GM19438 (cell line): Measurements from ENCODE around the gene CPNE2.
"Not testable (repeated sequence)": the region's sequence is repeated elsewhere in the genome, so short reads cannot be mapped to it uniquely, and the experiment has no call there.

Source experiments
- ATAC-seq: cut with Tn5 transposase; IDR thresholded peaks from one replicate; pipeline ENCODE4 v1.9.1; 2021; ENCODE audit warnings: low read depth; ENCODE audit not compliant: unreplicated experiment

The CPNE2 gene

GRCh38 chr16:57069053-57069452 is 23.3 kb upstream of the CPNE2 start:
- ATAC-seq = no peak

- no peak for ATAC-seq
Measured at GRCh38 chr16:57069635-57070370, 22.6 kb upstream of the CPNE2 start.

- no peak for ATAC-seq
Measured at GRCh38 chr16:57070424-57070823, 22.0 kb upstream of the CPNE2 start.

- not testable (repeated sequence) for ATAC-seq
Measured at GRCh38 chr16:57071081-57071732, 21.2 kb upstream of the CPNE2 start.

GRCh38 chr16:57071831-57072582 is 20.4 kb upstream of the CPNE2 start:
- no peak for ATAC-seq

- ATAC-seq = no peak
Measured at GRCh38 chr16:57072616-57073275, 19.6 kb upstream of the CPNE2 start.

- ATAC-seq = no peak
Measured at GRCh38 chr16:57077714-57078113, 14.7 kb upstream of the CPNE2 start.

GRCh38 chr16:57081744-57082143 is 10.6 kb upstream of the CPNE2 start:
- no peak for ATAC-seq

GRCh38 chr16:57082664-57083063 is 9.7 kb upstream of the CPNE2 start:
- no peak for ATAC-seq

- no peak for ATAC-seq
Measured at GRCh38 chr16:57083485-57084126, 8.8 kb upstream of the CPNE2 start.

GRCh38 chr16:57084257-57084770 is 8.1 kb upstream of the CPNE2 start:
- ATAC-seq = no peak

- no peak for ATAC-seq
Measured at GRCh38 chr16:57084996-57085395, 7.4 kb upstream of the CPNE2 start.

GRCh38 chr16:57087003-57087402 is 5.4 kb upstream of the CPNE2 start:
- no peak for ATAC-seq

- ATAC-seq = no peak
Measured at GRCh38 chr16:57089406-57089805, 3.0 kb upstream of the CPNE2 start.

GRCh38 chr16:57091200-57091974 is 996 bp upstream of the CPNE2 start:
- ATAC-seq = no peak

- peak; percentile 57 for ATAC-seq
Measured at GRCh38 chr16:57092786-57093411, 516 bp downstream of the CPNE2 start.

GRCh38 chr16:57093666-57094564 is 1.5 kb downstream of the CPNE2 start:
- ATAC-seq = no peak

- no peak for ATAC-seq
Measured at GRCh38 chr16:57094911-57095310, 2.5 kb downstream of the CPNE2 start.
